ENCODE data around the gene WDR86.

Gene WDR86

GRCh38 chr7:151405588-151405987, 4.2 kb downstream of the WDR86 start:
- no peak for DNase-seq

- no peak for DNase-seq
Observed at GRCh38 chr7:151405056-151405455, 4.8 kb downstream of the WDR86 start.

DNA sequence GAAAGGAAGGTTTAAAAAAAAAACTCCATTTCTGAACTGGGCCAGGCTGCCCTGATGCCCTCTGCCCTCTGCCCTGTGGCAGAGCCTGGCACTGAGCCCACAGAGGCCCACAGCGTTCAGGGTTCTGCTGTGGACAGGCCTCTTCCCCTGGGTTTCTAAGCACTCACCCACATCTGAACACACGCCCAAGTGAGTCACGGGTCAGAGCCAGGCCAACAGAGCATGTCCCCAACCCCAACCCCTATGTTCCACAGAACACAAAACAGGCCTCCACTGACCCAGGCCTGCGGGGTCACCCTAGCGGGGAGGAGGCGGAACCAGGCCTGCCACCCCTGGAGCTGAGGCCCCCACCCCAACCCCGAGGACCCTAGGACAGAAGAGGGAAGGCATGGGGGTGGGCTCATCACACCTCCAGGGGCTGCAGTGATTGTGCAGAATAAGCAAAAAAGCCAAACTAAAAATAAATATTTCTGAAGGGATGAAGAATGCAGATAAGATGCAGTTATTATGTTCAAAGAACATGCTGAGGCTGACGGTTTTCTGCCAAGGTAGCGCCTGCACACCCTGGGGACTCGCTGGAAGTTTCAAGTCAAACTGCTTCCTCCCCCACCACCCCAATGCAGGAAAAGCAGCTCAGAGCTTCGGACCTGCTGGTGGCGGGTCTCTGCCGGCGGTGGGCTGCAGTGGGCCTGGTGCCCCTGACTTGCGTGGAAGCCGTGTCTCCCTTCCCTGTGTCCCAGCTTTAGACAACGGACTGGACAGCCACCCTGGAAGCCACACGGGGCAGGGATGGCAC, 5.4 kb downstream of the WDR86 start:
- no peak for DNase-seq

GRCh38 chr7:151403764-151404163, 6.1 kb downstream of the WDR86 start:
- DNase-seq = no peak

DNA sequence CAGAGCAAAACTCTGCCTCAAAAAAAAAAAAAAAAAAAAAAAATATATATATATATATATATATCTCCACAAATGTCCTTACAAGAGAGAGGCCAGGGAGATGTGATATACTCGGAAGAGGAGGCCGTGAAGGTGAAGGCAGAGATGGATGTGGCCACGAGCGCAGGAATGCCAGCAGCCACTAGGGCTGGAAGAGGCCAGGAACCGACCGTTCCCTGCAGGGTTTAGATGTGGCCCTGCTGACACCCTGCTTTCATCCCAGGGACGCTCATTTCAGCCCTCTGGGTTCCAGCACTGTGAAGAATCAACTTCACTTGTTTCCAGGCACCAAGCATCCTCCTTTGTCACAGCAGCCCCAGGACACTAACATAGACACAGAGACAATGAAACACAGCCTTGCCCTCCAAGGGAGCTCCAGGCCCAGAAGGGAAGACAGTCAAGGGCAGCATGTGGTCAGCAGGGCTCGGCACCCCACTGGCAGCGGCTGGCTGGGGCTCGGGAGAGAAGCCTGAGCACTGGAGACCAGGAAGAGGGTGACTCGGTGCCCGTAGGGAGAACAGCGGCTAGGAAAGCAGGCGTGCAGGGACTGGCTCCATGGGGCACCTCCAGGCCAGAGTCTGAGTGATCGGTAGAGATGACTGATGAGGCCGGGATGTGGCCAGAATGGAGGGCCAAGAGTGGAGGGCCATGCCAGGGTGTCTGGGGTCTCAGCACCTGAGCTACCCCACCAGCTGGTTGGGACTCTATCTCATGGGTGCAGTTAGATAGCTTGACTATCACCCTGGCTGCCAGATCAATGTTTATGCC, 7.6 kb downstream of the WDR86 start:
- no peak for DNase-seq

DNA sequence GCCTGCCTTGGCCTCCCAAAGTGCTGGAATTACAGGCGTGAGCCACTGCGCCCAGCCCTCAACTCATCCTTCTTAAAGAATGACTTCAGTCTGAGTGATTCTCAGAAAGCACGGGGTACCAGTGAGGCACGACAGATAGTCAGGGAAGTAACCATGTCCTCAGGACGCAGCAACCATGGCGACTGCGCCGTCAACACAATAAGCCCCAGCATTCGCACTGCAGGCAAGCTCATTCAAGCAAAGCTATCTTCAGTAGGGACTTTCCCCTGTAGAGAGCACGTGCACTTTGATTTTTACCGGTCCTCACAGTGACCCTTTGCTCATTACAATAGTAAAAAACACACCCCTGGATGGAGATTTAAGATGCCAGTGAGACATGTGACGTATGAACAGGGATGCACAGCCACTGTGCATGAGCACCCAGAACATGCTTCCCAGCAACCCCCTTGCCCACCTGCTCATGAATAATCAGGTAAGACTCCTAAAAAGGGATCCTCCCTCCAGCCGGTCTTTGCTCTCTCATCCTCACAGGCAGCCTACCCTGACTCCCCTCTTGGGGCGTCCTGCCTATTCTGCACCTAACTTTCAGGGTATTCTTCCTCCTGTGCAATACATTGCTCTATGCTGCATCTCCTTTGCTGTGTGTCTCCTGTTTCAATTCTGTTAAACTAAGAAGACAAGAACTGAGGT, 9.1 kb downstream of the WDR86 start:
- no peak for DNase-seq

DNA sequence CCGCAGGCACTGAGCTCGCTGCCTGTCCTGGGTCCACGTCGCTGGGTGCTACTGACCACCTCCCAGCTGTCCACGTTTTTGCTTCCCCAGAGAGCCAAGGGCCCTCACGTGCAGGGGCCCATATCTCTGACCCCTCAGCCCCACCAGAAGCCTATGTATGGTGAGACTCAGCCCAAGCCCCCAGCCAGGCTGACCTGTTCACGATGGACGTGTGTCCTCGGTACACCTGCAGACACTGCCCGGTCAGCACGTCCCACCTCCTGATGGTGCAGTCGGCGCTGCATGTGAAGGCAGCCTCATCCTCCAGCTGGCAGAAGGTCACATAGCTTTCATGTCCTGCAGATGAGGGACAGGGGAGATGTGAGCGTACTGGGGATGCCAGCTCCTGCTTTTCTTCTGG, 9.9 kb downstream of the WDR86 start:
- DNase-seq = no peak

DNA sequence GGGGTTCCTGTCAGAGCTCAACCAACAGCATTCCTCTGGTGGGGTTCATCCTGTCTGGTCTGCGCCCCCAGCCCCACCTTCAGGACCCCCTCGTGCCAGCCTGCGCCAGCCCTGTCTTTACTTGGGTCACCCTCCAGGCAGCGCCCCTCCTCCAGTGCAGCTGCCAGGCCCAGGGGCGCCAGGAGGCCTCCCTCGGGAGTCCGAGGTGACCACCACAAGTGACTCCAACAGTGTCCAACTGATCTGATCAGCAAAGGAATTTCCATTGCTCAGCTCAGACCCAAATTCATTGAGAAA, 10.6 kb downstream of the WDR86 start:
- DNase-seq = no peak

DNA sequence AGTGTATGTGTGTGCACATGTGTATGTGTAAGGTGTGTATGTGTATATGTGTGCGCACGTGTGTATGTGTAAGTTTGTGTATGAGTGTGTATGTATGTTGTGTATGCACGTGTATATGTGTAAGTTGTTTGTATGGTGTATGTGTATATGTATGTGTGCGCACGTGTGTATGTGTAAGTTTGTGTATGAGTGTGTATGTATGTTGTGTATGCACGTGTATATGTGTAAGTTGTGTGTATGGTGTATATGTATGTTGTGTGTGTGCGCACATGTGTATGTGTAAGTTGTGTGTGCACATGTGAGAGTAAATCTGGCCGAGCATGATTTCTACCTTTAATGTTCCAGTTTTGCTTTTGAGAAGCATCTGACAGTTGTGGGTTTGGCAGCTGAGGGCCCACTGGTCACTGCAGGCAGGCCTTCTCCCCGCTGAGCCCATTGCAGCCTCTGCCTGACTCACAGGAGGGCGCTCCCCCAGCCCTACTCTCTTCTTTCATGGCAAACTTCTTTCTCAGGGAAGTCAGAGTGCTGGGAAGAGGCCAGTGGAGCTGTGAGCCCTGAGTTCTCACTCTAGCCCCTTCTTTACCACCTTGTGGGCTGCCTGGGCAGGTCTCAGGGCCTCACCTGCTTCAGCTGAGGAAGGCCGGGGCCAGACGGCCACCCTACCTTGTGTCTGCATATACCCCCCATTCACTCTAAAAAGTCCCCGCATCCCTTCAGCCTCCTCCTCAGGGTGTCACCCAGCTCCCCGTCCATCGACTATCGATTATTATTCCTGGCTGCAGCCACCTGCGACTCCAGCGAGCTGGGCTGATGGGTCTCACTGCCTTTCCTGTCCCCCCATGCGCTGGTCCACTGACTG, 11.2 kb downstream of the WDR86 start:
- no peak for DNase-seq

GRCh38 chr7:151397026-151397425, 12.8 kb downstream of the WDR86 start:
- no peak for DNase-seq

DNA sequence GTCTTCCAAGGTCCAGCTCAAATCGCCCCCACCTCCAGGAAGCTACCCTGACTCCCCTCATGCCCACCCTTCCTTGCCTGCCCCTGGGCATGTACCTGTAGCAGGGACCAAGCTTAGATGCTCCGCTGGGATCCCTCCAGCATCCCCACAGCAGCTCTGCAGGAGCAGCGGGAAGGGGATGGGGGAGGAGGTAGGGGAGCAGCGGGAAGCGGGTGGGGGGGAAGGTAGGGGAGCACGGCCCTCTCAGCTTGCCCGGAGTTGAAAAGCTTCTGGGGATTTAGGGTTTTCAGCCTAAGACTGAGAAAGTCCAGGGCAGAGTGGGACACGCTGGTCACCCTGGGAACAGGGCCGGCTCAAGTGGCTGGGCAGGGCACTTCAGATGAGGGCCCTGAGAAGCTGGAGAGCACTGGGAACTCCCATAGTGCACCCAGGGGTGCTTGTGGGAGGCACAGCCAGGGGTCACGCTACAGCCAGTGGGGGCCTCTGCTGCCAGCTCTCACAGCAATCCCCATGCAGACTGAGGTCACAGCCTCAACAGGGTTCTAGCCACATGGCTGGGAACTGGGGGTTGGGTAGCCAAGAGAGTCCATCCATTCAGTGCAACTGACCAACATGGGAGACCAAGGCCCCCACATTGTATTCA, 13.4 kb downstream of the WDR86 start:
- no peak for DNase-seq

- no peak for DNase-seq
Observed at GRCh38 chr7:151395036-151395367, 14.8 kb downstream of the WDR86 start.

GRCh38 chr7:151394076-151395035, 15.5 kb downstream of the WDR86 start:
- no peak for DNase-seq

- DNase-seq = no peak
Observed at GRCh38 chr7:151393031-151393977, 16.5 kb downstream of the WDR86 start.

DNA sequence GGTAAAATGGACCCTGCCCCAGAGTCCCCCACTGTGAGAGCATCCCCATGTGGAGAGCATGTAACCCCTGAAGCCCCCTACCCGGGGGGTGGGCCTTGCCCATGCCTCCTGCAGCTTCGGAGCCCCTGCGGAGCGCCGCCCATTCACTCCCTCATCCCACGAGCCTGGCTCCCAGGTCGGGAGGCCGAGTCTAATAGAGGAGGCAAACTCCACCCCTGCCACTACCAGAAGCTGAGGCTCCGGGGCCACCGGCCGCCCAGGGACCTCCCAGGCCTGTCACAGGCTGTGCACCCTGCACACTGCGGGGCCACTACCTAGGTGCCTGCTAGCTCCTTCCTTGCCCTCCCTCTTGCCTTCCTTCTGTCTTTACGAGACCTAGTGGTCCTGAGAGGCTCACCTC, 17.4 kb downstream of the WDR86 start:
- DNase-seq = no peak

- DNase-seq = no peak
Observed at GRCh38 chr7:151392002-151392401, 17.8 kb downstream of the WDR86 start.

GRCh38 chr7:151391358-151391730, 18.5 kb downstream of the WDR86 start:
- no peak for DNase-seq

DNA sequence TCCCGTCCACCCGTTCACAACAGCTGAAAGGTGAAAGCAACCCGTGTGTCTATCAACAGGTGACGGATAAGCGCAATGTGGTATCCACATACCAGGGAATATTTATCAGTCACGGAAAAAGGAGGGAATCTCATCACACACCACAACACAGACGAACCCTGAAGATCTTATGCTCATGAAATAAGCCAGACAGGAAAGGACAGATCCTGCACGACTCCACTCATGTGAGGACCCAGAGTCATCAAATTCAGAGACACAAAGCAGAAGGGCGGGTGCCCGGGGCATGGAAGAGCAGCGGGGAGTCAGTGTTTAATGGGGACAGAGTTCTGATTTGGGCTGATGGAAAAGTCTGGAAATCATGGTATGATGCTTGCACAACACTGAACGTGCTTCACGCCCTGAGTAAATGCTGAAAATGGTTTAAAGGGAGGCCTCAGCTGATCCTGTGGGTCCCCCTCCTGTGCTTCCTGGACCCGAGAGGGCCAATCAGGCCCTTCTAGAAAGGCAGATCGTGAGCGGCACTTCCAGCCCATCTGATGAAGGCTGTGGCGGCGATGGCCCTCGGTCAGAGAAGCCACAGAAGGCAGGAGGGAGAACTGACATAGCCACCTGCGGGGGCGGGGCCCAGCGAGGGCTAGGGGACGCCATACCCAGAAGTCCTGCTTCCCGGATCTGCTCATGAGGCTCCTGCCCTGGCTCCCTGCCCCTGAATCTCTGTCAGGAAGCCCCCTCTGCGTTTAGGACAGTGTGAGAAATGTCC, 19.1 kb downstream of the WDR86 start:
- DNase-seq = no peak

Data from NCI-H2029 (cell line).